Natural killer cell (primary cell): ENCODE data around the gene SLC6A18. TPM values are rescaled to one million over a fixed set of nuclear protein-coding genes. Genes with fewer than 3 reads are reported as not detected.
"Not testable (repeated sequence)": the region's sequence is repeated elsewhere in the genome, so short reads cannot be mapped to it uniquely, and the experiment has no call there.

Experiments used
- ATAC-seq, 3 donors: fragments of 150-1000 bp in 2 of 3; fragments of 200-7000 bp in 1 of 3; cut with Tn5 transposase; 1 replicate in 1 of 3; 2 replicates in 2 of 3; pipeline ENCODE4 v1.10.0; 2021; ENCODE audit warnings: mild to moderate bottlenecking in 2 of 3, moderate library complexity in 2 of 3
- DNase-seq, 2 donors: peaks; one replicate each; pipeline versions ENCODE4 v3.0.0 to v3.0.0-alpha.2; 2013 to 2021; ENCODE audit warnings: mixed read lengths in 1 of 2
- H3K27ac ChIP-seq: one replicate; pipeline ENCODE4 v1.5.1; 2013; ENCODE audit warnings: mild to moderate bottlenecking, low read length
- H3K27me3 ChIP-seq: one replicate; pipeline ENCODE4 v1.6.1; 2013; ENCODE audit warnings: low read length; ENCODE audit not compliant: control insufficient read depth, insufficient read depth
- H3K36me3 ChIP-seq: one replicate; pipeline ENCODE4 v1.6.1; 2013; ENCODE audit warnings: low read length; ENCODE audit not compliant: control insufficient read depth, insufficient read depth
- H3K4me1 ChIP-seq: one replicate; pipeline ENCODE4 v1.6.1; 2013; ENCODE audit warnings: low read length; ENCODE audit not compliant: control insufficient read depth, insufficient read depth
- H3K4me3 ChIP-seq: one replicate; pipeline ENCODE4 v1.5.1; 2013; ENCODE audit warnings: low read length
- H3K9me3 ChIP-seq: one replicate; pipeline ENCODE4 v1.6.1; 2013; ENCODE audit warnings: low read length; ENCODE audit not compliant: control insufficient read depth, insufficient read depth
- H3K27ac Mint-ChIP-seq, 2 donors: one replicate each; pipeline ENCODE4 v1.8.0; 2022; ENCODE audit warnings: mild to moderate bottlenecking in 2 of 2, mixed read lengths in 2 of 2, moderate library complexity in 1 of 2
- H3K27me3 Mint-ChIP-seq, 2 donors: one replicate each; pipeline ENCODE4 v1.8.0; 2022; ENCODE audit warnings: low read depth in 2 of 2, mixed read lengths in 2 of 2
- H3K36me3 Mint-ChIP-seq: one replicate; pipeline ENCODE4 v1.8.0; 2022; ENCODE audit warnings: mixed read lengths
- H3K4me1 Mint-ChIP-seq, 2 donors: one replicate each; pipeline ENCODE4 v1.8.0; 2022; ENCODE audit warnings: mixed read lengths in 2 of 2
- H3K4me3 Mint-ChIP-seq: one replicate; pipeline ENCODE4 v1.8.0; 2022; ENCODE audit warnings: mild to moderate bottlenecking, moderate library complexity, mixed read lengths
- H3K9me3 Mint-ChIP-seq, 2 donors: one replicate each; pipeline ENCODE4 v1.8.0; 2022; ENCODE audit warnings: mixed read lengths in 2 of 2
- WGBS: methylation state at CpG from one replicate; pipeline ENCODE4 v1.1.7; 2013; ENCODE audit warnings: missing lambda C conversion rate; ENCODE audit not compliant: insufficient coverage; 5-methylcytosine and 5-hydroxymethylcytosine counted together
- intact Hi-C: fragments of 100-400 bp; cut with micrococcal nuclease; formaldehyde crosslinking; loops from one replicate; pipeline ENCODE4 v1.14.2; 2022
- total RNA-seq, 4 donors: library from RNA; stranded (reverse); fragments of 120-200 nt in 1 of 4; gene quantifications; one replicate each; pipeline versions ENCODE4 v1.2.3 to v1.2.4, GENCODE V29; 2013 to 2022
- TF ChIP-seq, protein P1 (sequence below): fragments of 200-600 bp; IDR thresholded peaks from one replicate; pipeline ENCODE4 v1.8.0; 2022; ENCODE audit warnings: antibody characterized with exemption

The SLC6A18 gene
- total RNA-seq, 3 donors from 2014 or later (not counting 1 experiment from before 2014, with no cell fraction given), result not detected

DNA sequence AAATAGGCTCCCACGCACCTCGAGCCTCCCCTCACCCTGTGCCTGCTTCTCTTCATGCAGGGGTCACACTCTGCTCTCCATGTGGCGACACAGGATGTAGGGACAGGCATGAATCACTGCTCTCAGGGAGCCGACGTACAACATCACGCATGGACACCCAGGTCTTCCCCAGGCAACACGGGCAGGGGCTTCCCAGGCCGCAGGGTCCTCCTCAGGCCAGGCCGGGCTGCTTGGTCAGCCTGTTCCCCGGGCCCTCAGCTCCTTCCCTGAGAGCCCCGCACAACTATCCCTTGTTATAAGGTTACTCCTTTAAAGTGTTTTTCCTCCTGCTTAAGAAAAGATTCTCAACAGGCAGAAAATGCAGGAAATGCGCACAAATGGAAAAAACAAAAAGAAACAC lies 1.1 kb downstream of the SLC6A18 start:
- Mint-ChIP-seq H3K4me1 (peaks cover 13 to 22% of the 10 kb centered on the region in 2 donors), H3K4me3 (no peak overlapping the region), H3K27ac (no peak overlapping the region), H3K27me3 (peaks cover 23 to 25% of the 10 kb centered on the region in 2 donors), H3K36me3 (no peaks in the 10 kb centered on the region), H3K9me3 (no peaks in the 10 kb centered on the region)
- DNase-seq (no peak), ATAC-seq (no peak)
- Histone ChIP-seq H3K9me3 (no peaks in the 10 kb centered on the region), H3K27me3 (no peaks in the 10 kb centered on the region), H3K4me1 (no peaks in the 10 kb centered on the region), H3K4me3 (no peak overlapping the region), H3K36me3 (no peaks in the 10 kb centered on the region), H3K27ac (no peak overlapping the region)
- intact Hi-C loops, result no loop called here
- 83% methylated on average over 12 of the region's 12 CpGs for WGBS
- TF ChIP-seq, protein P1, sequence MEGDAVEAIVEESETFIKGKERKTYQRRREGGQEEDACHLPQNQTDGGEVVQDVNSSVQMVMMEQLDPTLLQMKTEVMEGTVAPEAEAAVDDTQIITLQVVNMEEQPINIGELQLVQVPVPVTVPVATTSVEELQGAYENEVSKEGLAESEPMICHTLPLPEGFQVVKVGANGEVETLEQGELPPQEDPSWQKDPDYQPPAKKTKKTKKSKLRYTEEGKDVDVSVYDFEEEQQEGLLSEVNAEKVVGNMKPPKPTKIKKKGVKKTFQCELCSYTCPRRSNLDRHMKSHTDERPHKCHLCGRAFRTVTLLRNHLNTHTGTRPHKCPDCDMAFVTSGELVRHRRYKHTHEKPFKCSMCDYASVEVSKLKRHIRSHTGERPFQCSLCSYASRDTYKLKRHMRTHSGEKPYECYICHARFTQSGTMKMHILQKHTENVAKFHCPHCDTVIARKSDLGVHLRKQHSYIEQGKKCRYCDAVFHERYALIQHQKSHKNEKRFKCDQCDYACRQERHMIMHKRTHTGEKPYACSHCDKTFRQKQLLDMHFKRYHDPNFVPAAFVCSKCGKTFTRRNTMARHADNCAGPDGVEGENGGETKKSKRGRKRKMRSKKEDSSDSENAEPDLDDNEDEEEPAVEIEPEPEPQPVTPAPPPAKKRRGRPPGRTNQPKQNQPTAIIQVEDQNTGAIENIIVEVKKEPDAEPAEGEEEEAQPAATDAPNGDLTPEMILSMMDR, result no peak

DNA sequence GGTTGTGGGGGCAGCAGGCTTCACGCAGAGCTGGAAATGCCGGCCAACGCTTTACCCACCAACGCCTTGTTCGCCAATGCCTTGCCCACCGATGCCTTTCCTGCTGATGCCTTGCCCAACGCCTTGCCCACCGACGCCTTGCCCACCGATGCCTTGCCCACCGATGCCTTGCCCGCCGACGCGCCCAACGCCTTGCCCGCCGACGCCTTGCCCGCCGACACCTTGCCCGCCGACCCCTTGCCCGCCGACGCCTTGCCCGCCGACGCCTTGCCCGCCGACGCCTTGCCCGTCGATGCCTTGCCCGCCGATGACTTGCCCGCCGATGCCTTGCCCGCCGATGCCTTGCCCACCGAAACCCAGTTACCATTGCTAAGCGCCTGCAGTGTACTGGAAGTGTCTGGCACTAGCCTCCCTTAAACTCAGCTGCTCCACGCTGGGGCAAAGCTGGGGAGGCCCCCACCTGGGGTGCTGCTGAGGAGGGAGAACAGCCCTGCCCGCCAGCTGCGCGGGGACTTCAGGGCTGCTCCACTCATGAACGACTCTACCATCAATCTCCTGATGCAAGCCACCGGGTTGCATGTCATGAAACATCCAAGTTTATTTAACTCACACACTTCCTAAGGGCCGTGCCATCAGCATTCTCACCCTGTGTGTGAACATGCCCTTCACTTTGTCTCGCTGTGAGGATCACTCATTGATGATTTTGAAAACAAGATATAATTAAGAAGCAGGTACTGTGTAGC lies 1.8 kb downstream of the SLC6A18 start:
- TF ChIP-seq, protein P1, result no peak

DNA sequence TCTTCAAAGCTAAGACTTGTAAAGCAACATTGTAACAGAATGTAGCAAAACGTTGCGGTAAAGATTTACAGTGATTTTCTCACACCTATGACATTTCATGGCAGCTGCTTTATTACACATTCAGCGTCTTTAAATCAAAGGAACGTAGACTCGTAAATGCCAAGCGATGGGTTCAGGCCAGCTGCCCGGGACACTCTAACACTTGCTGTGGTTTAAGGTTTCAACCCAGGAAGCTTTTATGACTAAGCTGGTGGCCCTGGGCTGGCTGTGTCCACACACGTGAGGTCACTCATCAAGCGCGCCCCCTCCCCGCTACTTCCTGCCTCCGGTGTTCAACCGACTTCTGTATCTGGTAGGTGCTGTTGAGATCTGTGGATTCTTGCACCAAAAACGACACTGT lies 2.5 kb downstream of the SLC6A18 start:
- Histone ChIP-seq H3K36me3 (no peaks in the 10 kb centered on the region), H3K4me3 (no peak overlapping the region), H3K4me1 (no peaks in the 10 kb centered on the region), H3K27me3 (no peaks in the 10 kb centered on the region), H3K9me3 (no peaks in the 10 kb centered on the region), H3K27ac (no peak overlapping the region)
- Mint-ChIP-seq H3K9me3 (no peaks in the 10 kb centered on the region), H3K36me3 (no peaks in the 10 kb centered on the region), H3K27ac (no peak overlapping the region), H3K4me1 (peaks cover 13 to 22% of the 10 kb centered on the region in 2 donors), H3K4me3 (no peak overlapping the region), H3K27me3 (peaks cover 23 to 25% of the 10 kb centered on the region in 2 donors)
- peak; percentile 23 to 63 (median 38) for ATAC-seq
- TF ChIP-seq, protein P1, result no peak
- intact Hi-C loops, result no loop called here
- WGBS, result 27% methylated on average over 14 of the region's 14 CpGs
- DNase-seq, result no peak

More for the DNA sequence above, 1.8 kb downstream of the SLC6A18 start:
- 89% methylated on average over 50 of the region's 50 CpGs for WGBS
- H3K4me3 Mint-ChIP-seq, result no peak overlapping the region
- no peak for ATAC-seq
- H3K27ac Mint-ChIP-seq, result no peak overlapping the region
- intact Hi-C loops, result no loop called here
- DNase-seq, result no peak
- no peaks in the 10 kb centered on the region for H3K36me3 ChIP-seq
- no peaks in the 10 kb centered on the region for H3K27me3 ChIP-seq
- H3K4me3 ChIP-seq, result no peak overlapping the region
- H3K27me3 Mint-ChIP-seq, result peaks cover 23 to 25% of the 10 kb centered on the region in 2 donors
- H3K9me3 ChIP-seq, result no peaks in the 10 kb centered on the region
- no peaks in the 10 kb centered on the region for H3K9me3 Mint-ChIP-seq
- H3K4me1 ChIP-seq, result no peaks in the 10 kb centered on the region
- H3K36me3 Mint-ChIP-seq, result no peaks in the 10 kb centered on the region
- peaks cover 13 to 22% of the 10 kb centered on the region in 2 donors for H3K4me1 Mint-ChIP-seq
- no peak overlapping the region for H3K27ac ChIP-seq

DNA sequence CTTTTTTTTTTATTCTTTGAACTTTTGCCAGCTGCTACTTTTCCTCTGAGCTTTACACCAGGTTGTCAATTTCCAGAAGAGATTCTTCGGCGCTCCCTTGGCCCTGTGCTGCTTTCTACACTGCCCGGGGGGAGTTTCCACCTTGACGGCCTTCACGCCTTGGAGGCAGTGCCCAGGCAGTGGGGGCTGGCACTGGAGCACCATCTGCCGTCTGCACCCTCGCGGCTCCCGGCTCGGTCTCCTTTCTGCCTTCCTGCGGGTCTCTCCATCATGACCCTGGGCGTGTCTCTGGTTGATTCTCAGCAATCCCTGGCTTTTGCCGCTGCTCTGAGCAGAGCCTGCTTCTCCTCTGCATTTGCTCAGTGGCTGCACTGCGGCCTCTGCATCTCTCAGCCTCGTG lies 2.9 kb downstream of the SLC6A18 start:
- TF ChIP-seq, protein P1, result no peak
- H3K4me1 Mint-ChIP-seq, result peaks cover 13 to 22% of the 10 kb centered on the region in 2 donors
- H3K27me3 Mint-ChIP-seq, result peaks cover 23 to 25% of the 10 kb centered on the region in 2 donors
- H3K4me1 ChIP-seq, result no peaks in the 10 kb centered on the region
- ATAC-seq (no peak), DNase-seq (no peak)
- no peak overlapping the region for H3K4me3 Mint-ChIP-seq
- H3K36me3 ChIP-seq, result no peaks in the 10 kb centered on the region
- H3K27ac ChIP-seq, result no peak overlapping the region
- H3K4me3 ChIP-seq, result no peak overlapping the region
- H3K36me3 Mint-ChIP-seq, result no peaks in the 10 kb centered on the region
- H3K9me3 ChIP-seq, result no peaks in the 10 kb centered on the region
- no peak overlapping the region for H3K27ac Mint-ChIP-seq
- no peaks in the 10 kb centered on the region for H3K9me3 Mint-ChIP-seq
- intact Hi-C loops, result no loop called here
- no peaks in the 10 kb centered on the region for H3K27me3 ChIP-seq
- 63% methylated on average over 15 of the region's 15 CpGs for WGBS

DNA sequence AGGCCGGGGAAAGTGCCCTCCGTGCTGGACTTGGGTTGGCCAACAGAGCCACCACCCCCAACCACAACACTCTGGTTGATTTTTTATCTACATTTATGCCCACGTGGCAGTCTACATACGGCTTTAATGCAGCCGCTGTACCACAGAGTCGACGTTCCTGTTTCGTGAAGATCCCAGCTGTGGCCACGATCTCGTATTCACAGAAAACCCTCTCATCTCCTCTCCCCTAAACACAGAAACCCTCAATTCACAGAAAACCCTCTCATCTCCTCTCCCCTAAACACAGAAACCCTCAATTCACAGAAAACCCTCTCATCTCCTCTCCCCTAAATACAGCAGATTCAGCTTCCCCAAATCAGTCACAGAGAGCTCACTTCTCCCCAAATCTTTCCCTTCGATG lies 3.8 kb downstream of the SLC6A18 start:
- not testable (repeated sequence) for H3K36me3 ChIP-seq, H3K27ac Mint-ChIP-seq, H3K36me3 Mint-ChIP-seq

More for the DNA sequence above, 3.8 kb downstream of the SLC6A18 start:
- H3K27me3 ChIP-seq, intact Hi-C loops, ATAC-seq, H3K27ac ChIP-seq, H3K9me3 Mint-ChIP-seq, H3K4me3 Mint-ChIP-seq, H3K4me3 ChIP-seq, H3K4me1 ChIP-seq, H3K9me3 ChIP-seq, DNase-seq: not testable (repeated sequence)
- Mint-ChIP-seq H3K4me1 (peaks cover 13 to 22% of the 10 kb centered on the region in 2 donors), H3K27me3 (peaks cover 23 to 25% of the 10 kb centered on the region in 2 donors)
- 39% methylated on average over 11 of the region's 11 CpGs for WGBS
